Adrenal gland (tissue), 12 donors: ENCODE data around the gene RALB. TPM values are rescaled to one million over a fixed set of nuclear protein-coding genes. Genes with fewer than 3 reads are reported as not detected.

Source experiments
- DNase-seq, 7 donors: peaks; one replicate each; pipeline ENCODE4 v3.0.0-alpha.2; 2019 to 2020
- H3K27ac ChIP-seq, 5 donors: fragments of 200-600 bp; sonication (generic) in 4 of 5; 1 replicate in 3 of 5; 2 replicates in 2 of 5; pipeline versions ENCODE4 v1.5.1 to v1.8.0; 2016 to 2020; ENCODE audit warnings: mild to moderate bottlenecking in 1 of 5
- H3K27me3 ChIP-seq: fragments of 200-600 bp; 2 replicates; pipeline ENCODE4 v1.8.0; 2021
- H3K36me3 ChIP-seq, 2 donors: fragments of 200-600 bp; replicated peaks in 1 of 2; 1 replicate in 1 of 2; 2 replicates in 1 of 2; pipeline versions ENCODE4 v1.5.1 to v1.8.0; 2018 to 2022
- H3K4me1 ChIP-seq, 2 donors: fragments of 200-600 bp; replicated peaks in 1 of 2; 1 replicate in 1 of 2; 2 replicates in 1 of 2; pipeline versions ENCODE4 v1.5.1 to v1.8.0; 2018 to 2021
- H3K4me3 ChIP-seq, 4 donors: fragments of 200-600 bp; sonication (generic) in 3 of 4; one replicate each; pipeline ENCODE4 v1.5.1; 2016 to 2018
- H3K9me3 ChIP-seq, 3 donors: fragments of 200-600 bp; sonication (generic) in 1 of 3; replicated peaks in 1 of 3; 1 replicate in 2 of 3; 2 replicates in 1 of 3; pipeline versions ENCODE4 v1.5.1 to v1.8.0; 2016 to 2021
- CTCF ChIP-seq, 6 experiments: fragments of 450-650 bp in 4 of 6; fragments of 200-600 bp in 2 of 6; sonication (generic) in 1 of 6; IDR thresholded peaks; 1 replicate in 5 of 6; 2 replicates in 1 of 6; pipeline versions ENCODE4 v1.5.1 to v1.8.0; 2016 to 2021; ENCODE audit warnings: antibody characterized with exemption in 6 of 6, mild to moderate bottlenecking in 2 of 6, moderate library complexity in 1 of 6
- POLR2A ChIP-seq, 2 donors: fragments of 450-650 bp; IDR thresholded peaks; one replicate each; pipeline ENCODE4 v1.6.1; 2017; ENCODE audit warnings: antibody characterized with exemption in 2 of 2, mild to moderate bottlenecking in 2 of 2, moderate library complexity in 1 of 2
- WGBS, 4 donors: extraction: QIAGEN DNeasy Blood & Tissue Kit in 2 of 4; methylation state at CpG; one replicate each; pipeline versions ENCODE4 v1.1.5 to v1.1.7; 2013 to 2017; 5-methylcytosine and 5-hydroxymethylcytosine counted together
- intact Hi-C, 2 donors: fragments of 100-400 bp; cut with DNase I; formaldehyde crosslinking; loops; one replicate each; pipeline versions ENCODE4 v1.14.1 to v1.15.0; 2022 to 2023
- polyA plus RNA-seq, 3 donors: library from polyadenylated mRNA; stranded (reverse); fragments of 200-250 nt in 2 of 3; fragments of 350-450 nt in 1 of 3; fragmentation: Illumina TruSeq in 1 of 3; extraction: RNeasy Lipid Tissue Mini Kit (QIAGEN cat#74804) in 1 of 3; gene quantifications; one replicate each; pipeline ENCODE4 v1.2.3, GENCODE V29; 2013 to 2014
- total RNA-seq, 9 donors: library from RNA; depleted of rRNA in 4 of 9; stranded (reverse); fragments of >200 nt in 4 of 9; fragments of 120-200 nt in 1 of 9; fragmentation: NEBNext Ultra II Directional in 1 of 9; extraction: Animal tissue kit (Norgen Biotek cat#: 25700) in 1 of 9; gene quantifications; one replicate each; pipeline versions ENCODE4 v1.1.0 to v1.2.4, GENCODE V29; 2013 to 2023
- donor health status: healthy with polysubstance abuse.
- donor health status: Bipolar disorder and iron deficiency.
- donor health status: DM: yes; HTN: yes; CAD: no.
- donor health status: DM: no; HTN: no; CAD: no.
- donor health status: DM: no; HTN: no; CAD: no.
- donor health status: DM: yes; HTN: yes; CAD: no.

RALB gene
- total and polyA plus RNA-seq, 12 donors = 20.7 to 94.3 (median 51.6) TPM

GRCh38 chr2:120224735-120225548 is 27.7 kb upstream of the RALB start:
- Histone ChIP-seq H3K36me3 (no peaks in the 10 kb centered on the region), H3K4me3 (no peak overlapping the region), H3K9me3 (no peaks in the 10 kb centered on the region), H3K4me1 (peaks cover 0 to 30% of the 10 kb centered on the region in 2 donors), H3K27ac (no peak overlapping the region), H3K27me3 (no peaks in the 10 kb centered on the region)
- no peak for DNase-seq
- TF ChIP-seq POLR2A (IDR thresholded peaks at IDR 0.05) = no peak
- no peak for TF ChIP-seq CTCF (IDR thresholded peaks at IDR 0.05)
- WGBS, 4 donors = 91 to 96% (median 94%) methylated on average over 8 to 9 of the region's 9 CpGs
- intact Hi-C loops = no loop called here

- no peak overlapping the region for H3K27ac ChIP-seq
- H3K9me3 ChIP-seq = no peaks in the 10 kb centered on the region
- WGBS, 4 donors = 91 to 97% (median 92%) methylated on average over 6 to 9 of the region's 9 CpGs
- H3K36me3 ChIP-seq = no peaks in the 10 kb centered on the region
- no peaks in the 10 kb centered on the region for H3K27me3 ChIP-seq
- peaks cover 0 to 30% of the 10 kb centered on the region in 2 donors for H3K4me1 ChIP-seq
- intact Hi-C loops = no loop called here
- no peak for DNase-seq
- TF ChIP-seq POLR2A (IDR thresholded peaks at IDR 0.05) (no peak), CTCF (IDR thresholded peaks at IDR 0.05) (no peak)
- no peak overlapping the region for H3K4me3 ChIP-seq
Measured at GRCh38 chr2:120225549-120226065, 27.0 kb upstream of the RALB start.

GRCh38 chr2:120226316-120226715 is 26.3 kb upstream of the RALB start:
- Histone ChIP-seq H3K4me3 (no peak overlapping the region), H3K9me3 (no peaks in the 10 kb centered on the region), H3K4me1 (peaks cover 0 to 27% of the 10 kb centered on the region in 2 donors), H3K27me3 (no peaks in the 10 kb centered on the region), H3K27ac (no peak overlapping the region), H3K36me3 (no peaks in the 10 kb centered on the region)
- WGBS, 4 donors = 84 to 95% (median 87%) methylated on average over 9 of the region's 9 CpGs
- no peak for TF ChIP-seq POLR2A (IDR thresholded peaks at IDR 0.05)
- TF ChIP-seq CTCF (IDR thresholded peaks at IDR 0.05) = no peak
- intact Hi-C loops = no loop called here
- DNase-seq = no peak

GRCh38 chr2:120227111-120227991 is 25.3 kb upstream of the RALB start:
- Histone ChIP-seq H3K36me3 (no peaks in the 10 kb centered on the region), H3K27me3 (no peaks in the 10 kb centered on the region), H3K9me3 (no peaks in the 10 kb centered on the region), H3K4me1 (peaks cover 5 to 24% of the 10 kb centered on the region in 2 donors), H3K4me3 (no peak overlapping the region), H3K27ac (peak overlapping the region in 2 of 5 donors; percentile 23 to 76)
- intact Hi-C loops = no loop called here
- peak in 6 of 7 donors; percentile 55 to 77 (median 72) for DNase-seq
- TF ChIP-seq CTCF (IDR thresholded peaks at IDR 0.05) (no peak), POLR2A (IDR thresholded peaks at IDR 0.05) (peak in 1 of 2 donors; percentile 6)
- WGBS, 4 donors = 34 to 58% (median 46%) methylated on average over 8 to 16 of the region's 16 CpGs
